HG03342 (cell line): ENCODE results near the gene CHRNA4.

Experiments used
- ATAC-seq: cut with Tn5 transposase; IDR thresholded peaks from one replicate; pipeline ENCODE4 v1.9.1; 2021; ENCODE audit warnings: mild to moderate bottlenecking, moderate library complexity; ENCODE audit not compliant: unreplicated experiment

Gene CHRNA4

GRCh38 chr20:63364801-63365585 is 3.8 kb upstream of the CHRNA4 start:
- no peak for ATAC-seq

- ATAC-seq, result no peak
Observed at GRCh38 chr20:63363981-63364561, 2.9 kb upstream of the CHRNA4 start.

- ATAC-seq, result no peak
Observed at GRCh38 chr20:63363013-63363957, 2.1 kb upstream of the CHRNA4 start.

- no peak for ATAC-seq
Observed at GRCh38 chr20:63362436-63363009, 1.4 kb upstream of the CHRNA4 start.

GRCh38 chr20:63361519-63362435 is 628 bp upstream of the CHRNA4 start:
- ATAC-seq, result no peak

- ATAC-seq, result no peak
Observed at GRCh38 chr20:63359937-63360849, 956 bp downstream of the CHRNA4 start.

GRCh38 chr20:63359164-63359934 is 1.8 kb downstream of the CHRNA4 start:
- no peak for ATAC-seq

GRCh38 chr20:63357921-63358905 is 2.9 kb downstream of the CHRNA4 start:
- no peak for ATAC-seq

GRCh38 chr20:63356931-63357879 is 3.9 kb downstream of the CHRNA4 start:
- ATAC-seq, result no peak

- no peak for ATAC-seq
Observed at GRCh38 chr20:63356511-63356910, 4.6 kb downstream of the CHRNA4 start.

GRCh38 chr20:63355781-63356295 is 5.3 kb downstream of the CHRNA4 start:
- no peak for ATAC-seq

GRCh38 chr20:63354636-63355350 is 6.4 kb downstream of the CHRNA4 start:
- ATAC-seq, result no peak

GRCh38 chr20:63352811-63353221 is 8.3 kb downstream of the CHRNA4 start:
- ATAC-seq, result no peak

GRCh38 chr20:63351811-63352591 is 9.1 kb downstream of the CHRNA4 start:
- no peak for ATAC-seq
